Islet precursor cell (in vitro differentiated cells): ENCODE measurements around the gene RNF8.
"Not testable (repeated sequence)": the region's sequence is repeated elsewhere in the genome, so short reads cannot be mapped to it uniquely, and the experiment has no call there.

Source experiments
- DNase-seq: peaks from one replicate; pipeline ENCODE4 v3.0.0-alpha.2; 2018

RNF8 gene, protein sequence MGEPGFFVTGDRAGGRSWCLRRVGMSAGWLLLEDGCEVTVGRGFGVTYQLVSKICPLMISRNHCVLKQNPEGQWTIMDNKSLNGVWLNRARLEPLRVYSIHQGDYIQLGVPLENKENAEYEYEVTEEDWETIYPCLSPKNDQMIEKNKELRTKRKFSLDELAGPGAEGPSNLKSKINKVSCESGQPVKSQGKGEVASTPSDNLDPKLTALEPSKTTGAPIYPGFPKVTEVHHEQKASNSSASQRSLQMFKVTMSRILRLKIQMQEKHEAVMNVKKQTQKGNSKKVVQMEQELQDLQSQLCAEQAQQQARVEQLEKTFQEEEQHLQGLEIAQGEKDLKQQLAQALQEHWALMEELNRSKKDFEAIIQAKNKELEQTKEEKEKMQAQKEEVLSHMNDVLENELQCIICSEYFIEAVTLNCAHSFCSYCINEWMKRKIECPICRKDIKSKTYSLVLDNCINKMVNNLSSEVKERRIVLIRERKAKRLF

DNA sequence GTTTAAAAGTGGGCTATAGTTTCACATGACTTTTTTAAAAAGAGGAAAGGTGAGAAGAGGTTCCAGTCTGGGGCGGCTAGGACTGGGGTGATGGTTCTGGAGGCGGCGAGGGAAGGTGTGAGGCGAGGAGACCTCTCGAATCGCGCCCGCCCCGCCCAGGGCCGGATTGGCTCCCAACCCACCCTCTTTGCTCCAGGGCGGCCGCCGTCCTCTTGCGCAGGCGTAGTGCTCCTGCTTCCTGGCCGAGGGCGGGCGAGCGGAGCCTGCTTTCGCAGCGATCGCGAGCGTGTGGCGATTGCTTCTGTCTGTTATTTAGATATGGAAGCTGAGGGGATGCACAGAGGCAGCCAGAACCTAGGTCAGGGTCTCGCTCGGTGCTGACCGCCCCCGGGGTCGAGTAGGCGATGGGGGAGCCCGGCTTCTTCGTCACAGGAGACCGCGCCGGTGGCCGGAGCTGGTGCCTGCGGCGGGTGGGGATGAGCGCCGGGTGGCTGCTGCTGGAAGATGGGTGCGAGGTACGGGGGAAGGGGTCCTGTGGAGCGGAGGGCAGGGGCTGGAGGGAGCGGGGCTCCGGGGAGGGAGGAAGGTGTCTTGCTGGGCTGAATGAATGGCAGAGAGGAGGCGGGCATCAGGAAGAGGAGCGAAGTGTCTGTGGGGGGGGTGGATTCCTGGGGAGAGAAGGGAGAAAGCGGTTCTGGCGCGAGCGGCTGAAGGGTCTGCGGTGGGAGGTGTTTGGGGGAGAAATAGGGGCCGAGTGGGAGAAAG is at the start of gene RNF8:
RNF8 (plus strand) TSS at position 223 of the 765 bp plus-strand sequence; CDS start at position 405, 182 bp downstream.
- DNase-seq, result peak; percentile 95

DNA sequence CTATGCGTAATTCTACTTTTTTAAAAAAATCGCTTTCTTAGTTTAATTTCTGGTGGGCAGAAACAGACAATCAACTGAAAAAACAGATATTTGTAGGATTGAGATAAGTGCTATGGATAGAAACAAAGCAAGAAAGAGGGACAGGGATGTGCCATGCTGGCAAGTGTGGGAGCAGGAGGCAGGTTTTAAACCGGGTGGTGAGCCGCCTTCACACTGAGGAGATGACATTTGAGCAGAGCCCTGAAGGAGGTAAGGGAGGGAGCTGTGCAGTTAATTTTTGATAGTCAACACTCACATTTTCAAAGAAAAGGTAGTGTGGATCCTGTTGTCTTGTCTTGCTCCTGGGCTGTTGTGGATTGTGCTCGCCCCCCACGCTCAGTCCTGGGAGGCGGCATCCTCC is 49.0 kb upstream of the RNF8 start:
- no peak for DNase-seq

DNA sequence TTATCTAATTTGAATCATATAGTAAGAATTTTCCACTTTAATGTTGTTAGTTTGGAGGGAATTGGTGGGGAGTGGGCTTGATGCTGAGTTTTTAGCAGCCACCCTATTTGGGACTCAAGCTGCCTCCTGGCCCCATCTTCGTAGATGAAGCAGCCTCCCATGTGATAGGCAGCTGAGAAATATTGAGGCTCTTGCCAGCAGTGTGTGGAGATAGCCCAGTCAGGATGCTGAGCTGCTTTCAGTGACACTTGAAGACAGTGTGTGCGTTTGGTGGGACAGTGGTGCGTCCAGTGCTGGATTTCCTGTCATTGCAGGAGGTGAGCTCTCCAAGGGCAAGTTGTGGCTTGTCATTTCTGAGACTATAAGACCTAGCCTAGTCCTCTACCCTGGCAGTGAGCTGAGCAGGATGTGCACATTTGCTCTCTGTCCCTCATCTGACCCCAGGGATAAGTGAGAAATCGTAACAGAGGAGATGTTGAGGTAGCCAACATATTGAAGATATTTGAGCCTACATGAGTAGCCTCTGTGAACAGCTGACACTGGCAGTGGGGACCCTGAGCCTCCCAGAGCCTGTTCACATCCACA is 47.9 kb upstream of the RNF8 start:
- no peak for DNase-seq

DNA sequence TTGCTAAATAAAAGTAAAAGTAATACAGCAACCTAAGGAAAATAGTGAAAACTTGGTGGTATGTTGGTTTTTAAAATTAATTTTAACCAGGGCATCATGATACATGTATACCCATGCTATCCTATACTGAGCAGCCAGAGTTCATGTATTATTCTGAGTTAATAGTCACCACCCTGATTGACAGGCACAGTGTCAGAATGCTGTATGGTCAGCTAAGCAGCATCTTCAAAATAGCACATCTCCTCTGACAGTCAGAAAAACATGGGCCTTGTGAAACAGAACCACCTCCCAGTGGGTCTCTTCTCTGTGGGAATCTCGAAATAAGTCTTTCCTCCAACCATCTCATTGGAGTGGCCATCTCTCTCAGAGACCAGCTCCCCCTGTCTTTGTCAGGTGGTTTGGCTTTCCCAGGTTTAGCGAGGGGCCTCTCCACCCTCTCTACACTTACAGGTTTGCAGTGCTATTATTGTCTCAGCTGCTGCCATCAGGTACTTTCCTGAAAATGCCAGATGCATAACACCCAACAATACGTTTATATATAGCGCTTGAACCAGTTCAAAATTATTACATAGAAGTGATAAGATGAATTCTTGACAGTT is 47.1 kb upstream of the RNF8 start:
- no peak for DNase-seq

DNA sequence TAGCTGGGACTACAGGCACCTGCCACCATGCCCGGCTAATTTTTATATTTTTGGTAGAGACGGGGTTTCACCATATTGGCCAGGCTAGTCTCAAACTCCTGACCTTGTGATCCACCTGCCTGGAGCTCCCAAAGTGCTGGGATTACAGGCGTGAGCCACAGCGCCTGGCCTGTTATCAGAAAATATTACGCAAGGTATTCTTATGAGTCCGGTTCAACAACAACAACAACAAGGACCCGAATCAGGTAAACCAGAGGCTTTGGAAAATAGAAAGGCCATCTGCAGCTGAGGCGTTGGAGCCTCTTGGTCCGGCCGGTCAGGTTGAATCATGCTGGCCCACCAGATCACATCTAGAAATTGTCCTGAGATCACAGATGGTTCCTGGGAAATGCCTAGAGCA is 46.3 kb upstream of the RNF8 start:
- DNase-seq, result not testable (repeated sequence)

DNA sequence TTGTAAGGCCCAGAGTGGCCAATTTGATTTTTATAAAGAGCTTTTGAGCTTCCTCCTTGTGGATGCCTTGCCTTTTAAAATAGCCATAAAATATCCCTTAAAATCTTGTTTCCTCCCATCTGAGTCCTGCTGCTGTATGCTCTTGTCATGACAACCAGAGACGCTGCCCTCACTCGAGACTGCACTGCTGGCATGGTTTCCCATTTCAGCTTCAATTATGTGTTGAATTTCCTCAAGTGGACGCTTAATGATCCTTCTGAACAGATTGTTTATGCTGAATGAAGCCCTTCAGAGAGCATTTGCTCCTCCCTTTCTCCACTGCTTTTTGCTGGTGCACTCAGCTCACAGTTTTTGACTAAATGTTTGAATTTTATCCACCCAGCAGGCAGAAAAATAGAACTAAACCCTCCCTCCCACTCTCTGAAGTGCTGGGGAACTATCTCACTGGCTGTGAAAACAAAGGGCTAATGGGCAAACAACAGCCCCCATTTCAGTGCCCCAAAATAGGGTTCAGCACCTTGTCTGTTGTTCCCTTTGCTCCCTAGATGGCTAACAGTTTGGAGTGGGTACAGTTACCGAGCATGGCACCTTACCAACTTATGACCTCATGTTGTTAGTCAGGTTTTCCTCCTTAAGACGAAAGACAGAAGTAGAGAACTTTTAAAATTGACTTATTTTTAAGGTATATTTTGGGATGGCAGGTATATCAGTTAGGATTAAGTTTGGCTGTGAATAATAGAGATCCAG is 45.5 kb upstream of the RNF8 start:
- no peak for DNase-seq

DNA sequence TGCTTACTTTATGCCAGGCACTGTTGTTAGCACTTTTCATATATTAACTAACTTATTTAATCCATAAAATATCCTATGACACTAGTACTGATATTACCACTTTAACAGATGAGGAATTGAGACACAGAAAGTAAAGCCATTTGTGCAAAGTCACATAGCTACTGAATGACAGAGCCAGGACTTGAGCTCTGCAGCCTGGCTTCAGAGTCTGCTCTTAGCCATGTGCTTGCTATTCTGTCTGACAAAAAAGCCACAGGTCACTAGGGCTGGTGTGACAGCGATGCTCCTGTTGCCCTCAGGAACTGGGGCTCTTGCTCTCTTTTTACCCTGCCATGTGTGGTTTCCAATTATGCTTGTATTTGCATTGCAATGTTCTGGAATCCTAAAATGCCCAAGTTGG is 44.7 kb upstream of the RNF8 start:
- DNase-seq, result no peak

DNA sequence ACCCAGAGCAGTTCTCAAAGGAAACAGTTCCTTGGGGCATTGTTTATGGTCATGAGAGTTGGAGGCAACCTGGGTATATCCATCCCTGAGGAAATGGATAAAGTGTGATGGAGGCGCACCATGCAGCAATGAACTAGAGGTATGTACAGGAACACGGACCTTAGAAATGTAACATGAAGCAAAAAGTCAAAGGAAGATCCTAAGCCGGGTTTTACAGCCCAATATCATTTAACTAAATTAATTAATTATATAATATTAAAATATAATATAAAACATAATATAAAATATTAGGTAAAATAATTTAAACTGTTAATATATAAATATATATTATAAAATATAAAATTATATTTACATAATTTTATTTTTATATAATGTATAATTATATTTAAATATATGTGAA is 44.1 kb upstream of the RNF8 start:
- no peak for DNase-seq

DNA sequence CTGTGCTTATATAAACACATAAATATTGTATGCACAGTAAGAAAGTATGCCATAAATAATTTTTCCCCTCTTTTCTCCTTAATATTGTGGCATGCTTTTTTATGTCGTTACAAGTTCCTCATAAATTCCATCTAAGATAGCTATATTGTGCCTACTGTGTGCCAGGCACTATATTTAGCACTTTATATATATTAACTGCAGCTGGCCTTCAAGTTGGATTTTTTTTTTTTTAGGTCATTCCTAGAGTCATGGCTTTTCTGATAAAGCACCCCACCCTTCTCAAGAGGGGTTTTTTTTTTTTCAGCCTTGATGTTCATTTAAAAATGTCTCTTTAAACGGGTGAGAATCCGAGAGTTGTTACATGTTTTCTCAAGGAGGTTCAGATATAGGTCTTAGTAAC is 42.8 kb upstream of the RNF8 start:
- DNase-seq, result no peak

DNA sequence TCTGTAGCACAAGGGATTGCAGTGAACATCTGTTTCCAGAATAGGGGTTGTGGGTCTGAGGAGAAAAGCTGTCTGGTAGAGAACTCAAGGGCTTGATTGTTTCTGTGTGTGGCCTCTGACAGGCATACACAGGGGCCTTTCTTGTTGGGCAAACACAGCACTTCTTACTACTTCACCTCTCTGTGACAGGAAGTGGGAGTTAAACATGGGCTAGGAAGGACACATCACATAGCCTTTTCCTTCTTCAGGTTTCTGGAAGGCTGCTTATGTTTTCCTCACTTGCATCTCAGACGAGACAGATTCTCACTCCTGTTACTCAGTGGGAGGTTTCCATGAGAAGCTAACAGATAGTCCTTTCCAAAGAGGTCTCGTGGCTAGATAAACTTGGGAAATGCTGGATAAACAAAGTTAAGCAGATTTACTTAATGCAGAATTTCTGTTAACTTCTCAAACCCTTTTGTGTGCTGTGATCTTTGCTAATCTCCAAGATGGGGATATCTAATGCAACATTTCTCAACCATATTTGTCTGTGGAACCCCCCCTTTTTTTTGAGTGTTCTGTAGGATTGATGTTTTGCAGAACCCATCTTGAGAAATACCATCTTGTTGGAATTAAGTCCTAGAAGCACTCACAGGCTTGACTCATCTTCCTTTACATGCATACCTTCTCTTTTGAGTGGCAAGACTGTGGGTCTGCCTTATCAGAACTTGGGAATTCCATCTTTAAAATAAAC is 41.9 kb upstream of the RNF8 start:
- no peak for DNase-seq

DNA sequence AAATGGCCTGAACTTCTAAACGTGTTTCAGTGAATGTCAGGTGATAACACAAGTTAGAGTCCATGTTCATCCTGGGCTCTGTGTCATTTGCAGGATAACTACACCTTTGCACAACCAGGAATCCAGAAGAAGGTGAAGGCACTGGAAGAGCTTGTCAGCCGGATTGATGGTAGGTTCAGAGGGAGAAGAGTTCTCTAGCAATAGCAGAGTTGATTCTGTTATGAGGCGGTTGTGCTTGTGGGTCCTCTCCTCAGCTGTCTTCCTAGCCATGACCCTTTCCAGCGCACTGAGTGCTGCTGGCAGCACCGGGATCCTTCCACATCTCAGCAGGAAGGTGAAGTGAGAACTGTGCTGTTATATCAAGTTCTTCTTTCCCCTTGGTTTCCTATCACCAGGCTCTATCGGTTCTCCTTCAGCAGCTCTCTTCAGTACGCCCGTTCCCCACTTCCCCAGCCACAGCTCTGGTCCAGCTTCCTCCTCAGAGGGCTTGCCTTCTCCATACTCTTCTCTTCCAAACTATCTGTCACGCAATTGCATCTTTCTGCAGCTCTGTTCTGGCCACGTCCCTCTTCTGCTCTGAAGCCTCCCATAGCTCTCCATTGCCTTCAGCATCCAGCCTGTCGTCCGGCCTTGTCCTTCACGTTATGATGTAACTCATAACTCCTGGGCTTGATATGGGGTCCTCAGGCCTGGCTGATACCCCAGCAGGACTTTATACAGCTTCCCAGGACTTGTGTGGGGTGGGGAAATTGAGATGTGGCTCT is 39.9 kb upstream of the RNF8 start:
- DNase-seq, result no peak

DNA sequence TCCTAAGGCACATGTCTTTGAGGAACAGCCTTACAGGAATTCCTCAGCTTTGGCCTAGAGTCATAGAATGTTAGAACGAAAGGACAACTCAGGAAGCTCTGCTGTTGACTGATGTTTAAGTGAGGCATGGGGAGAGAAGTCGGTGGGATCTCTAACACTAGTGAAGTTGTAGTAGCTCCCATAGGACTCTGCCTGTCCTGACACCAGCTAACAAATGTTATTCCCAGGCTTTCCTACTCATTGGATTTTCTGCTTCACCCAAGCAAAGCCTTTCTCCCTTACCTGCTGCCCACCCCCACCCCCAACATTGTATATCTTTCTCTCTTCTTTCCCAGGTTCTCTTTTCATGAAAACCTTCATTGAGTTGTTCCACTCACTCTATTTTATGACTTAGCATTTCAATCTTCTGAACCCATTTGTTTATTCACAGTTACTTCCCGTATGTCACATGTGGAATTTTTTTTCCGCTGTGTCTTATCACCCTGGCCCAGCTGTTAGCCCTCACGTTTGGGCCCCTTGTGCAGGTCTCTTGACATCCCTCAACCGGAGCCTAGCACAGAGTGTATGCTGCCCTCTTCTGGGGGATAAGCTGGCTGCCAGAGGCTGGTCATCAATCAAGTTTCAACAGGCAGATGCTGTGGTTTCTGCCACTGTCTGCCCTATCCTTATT is 39.2 kb upstream of the RNF8 start:
- DNase-seq, result peak; percentile 81

DNA sequence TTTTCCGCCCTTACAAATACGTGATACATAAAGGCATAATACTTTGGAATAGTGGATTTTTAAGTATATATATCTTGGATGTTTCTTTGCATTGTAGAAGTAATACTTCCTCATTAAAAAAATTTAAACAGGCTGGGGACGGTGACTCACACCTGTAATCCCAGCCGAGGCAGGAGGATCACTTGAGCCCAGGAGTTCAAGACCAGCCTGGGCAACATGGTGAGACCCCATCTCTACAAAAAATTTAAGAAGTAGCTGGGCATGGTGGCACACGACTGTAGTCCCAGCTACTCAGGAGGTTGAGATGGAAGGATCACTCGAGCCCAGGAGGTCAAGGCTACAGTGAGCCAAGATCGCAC is 38.6 kb upstream of the RNF8 start:
- no peak for DNase-seq

DNA sequence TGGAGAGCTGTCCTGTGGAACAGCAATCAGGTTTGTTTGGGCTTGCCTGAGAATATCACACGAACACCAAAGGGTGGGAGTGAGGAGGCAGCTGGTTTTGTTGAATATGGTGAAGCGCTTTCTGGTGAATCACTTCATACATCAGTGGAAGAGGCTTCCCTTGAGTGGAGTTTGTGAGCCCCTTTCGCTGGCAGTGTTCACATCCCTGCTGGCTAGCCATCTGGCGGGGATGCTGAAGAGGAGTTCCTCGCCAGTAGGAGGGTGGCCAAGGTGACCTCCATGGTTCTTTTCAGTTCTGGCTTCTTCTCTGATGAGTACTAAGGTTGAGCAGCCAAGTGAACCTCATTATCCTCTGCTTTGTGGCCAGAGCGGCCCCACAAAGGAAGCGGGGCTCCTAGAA is 37.7 kb upstream of the RNF8 start:
- DNase-seq, result no peak

DNA sequence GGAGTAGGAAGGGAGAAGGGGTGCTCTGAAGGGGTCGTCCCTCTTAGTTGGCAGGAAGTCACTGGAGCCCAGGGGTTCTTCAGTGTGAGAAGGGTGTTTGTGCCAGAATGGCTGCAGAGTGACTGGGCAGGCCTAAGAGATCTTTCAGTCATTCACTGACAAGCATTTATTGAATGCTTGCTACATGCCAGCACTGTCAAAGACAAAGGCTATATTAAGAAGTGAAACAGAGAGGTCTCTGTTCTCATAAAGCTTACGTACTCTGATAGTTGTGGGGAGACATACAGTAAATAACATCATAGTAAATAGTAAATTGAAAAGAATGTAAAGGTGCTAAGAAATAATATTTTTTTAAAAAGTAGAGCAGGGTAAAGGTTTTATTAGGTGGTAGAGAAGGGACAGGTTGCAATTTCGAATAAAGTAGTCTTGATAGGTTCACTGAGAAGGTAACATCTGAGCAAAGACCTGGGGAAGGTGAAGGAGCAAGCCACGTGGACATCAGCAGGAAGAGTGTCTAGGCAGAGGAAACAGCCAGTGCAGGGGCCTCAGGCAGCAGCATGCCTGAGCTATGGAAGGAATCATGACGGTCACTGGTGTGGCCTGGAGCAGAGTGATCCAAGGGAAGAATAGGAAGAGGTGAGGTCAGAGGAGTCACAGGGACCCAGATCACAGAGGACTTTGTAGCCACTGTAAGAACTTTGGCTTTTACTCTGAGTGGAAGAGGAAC is 36.3 kb upstream of the RNF8 start:
- DNase-seq, result no peak

DNA sequence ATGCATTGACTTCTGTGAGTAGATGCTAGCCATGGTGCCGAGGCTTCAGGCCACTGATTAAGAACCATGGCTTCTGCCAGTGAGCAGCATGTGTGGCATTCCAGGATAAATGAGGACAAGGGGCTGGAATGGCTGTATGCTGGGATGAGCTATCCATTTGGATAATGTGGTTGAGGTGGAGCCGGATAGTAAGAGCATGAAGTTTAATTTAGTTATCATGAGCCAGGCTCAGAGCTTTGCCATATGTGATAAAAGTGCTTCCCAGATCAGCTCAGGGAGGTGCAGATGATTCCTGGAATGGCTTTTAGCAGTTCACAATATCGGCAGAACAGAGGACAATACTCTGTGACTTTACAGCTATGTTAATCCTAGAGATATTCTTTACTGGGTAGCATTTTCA is 34.6 kb upstream of the RNF8 start:
- no peak for DNase-seq

DNA sequence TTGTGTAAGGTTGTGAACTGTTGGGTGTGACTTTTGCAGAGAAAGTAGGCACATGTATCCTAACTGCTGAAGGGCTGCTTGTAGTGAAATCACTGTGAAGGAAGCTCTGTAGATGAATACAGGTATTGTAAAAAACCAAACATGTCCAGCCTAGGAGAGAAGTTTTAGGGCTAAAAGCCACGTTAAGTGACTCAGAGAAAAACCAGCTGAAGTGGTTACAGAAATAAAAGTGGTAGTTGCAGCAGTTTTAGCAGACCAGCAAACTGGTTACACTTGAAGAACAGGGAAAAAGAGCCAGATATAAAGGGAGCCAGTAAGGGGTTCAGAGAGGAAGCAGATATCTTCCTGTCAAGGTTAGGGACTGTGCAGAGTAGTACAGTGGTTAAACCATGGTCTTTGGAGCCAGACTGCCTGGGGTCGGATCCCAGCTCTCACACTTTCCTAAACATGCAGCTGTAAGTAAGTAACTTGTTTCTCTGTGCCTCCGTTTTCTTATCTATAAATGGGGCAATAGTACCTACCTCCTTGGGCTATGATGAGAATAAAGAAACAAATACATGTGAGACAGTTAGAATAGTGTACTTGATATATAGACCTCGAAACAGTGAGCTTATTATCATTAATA is 33.8 kb upstream of the RNF8 start:
- no peak for DNase-seq

DNA sequence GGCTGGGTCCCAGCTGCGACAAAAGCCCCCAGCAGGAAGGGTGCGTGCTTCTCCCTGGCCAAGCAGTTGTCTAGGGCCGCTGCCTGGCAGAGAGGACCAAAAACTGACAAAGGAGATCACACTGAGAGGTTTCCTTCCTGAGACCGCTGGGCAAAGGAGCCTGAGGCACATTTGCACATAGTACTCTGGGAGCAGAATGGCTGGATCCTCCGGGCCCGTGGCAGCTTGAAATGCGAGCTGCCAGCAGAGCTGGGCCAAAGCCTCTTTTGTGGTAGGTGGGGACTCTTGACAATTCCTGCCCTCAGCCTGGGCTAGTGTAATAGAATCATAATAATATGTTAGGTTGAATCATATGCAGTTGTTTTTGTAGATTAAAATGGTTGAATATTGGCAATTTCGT is 33.1 kb upstream of the RNF8 start:
- DNase-seq, result peak; percentile 70

DNA sequence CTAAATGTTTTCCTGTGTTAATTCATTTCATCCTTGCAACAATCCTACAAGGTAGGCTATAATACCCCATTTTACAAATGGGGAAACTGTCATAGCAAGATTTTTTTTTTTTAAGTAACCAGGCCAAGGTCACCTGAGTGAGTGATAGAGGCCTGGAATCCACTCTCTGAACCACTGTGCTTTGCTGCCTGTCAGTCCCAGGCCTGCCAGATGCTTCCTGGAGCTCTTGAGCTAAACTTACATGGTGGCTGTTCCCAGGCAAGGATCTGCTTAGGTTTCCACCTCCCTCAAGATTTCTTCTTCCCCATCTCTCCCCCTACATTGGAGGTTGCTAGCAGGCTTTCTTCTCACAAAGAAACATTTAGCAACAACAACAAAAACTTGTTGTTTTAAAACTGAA is 32.7 kb upstream of the RNF8 start:
- DNase-seq, result no peak
